AG04449 (cell line): ENCODE measurements around the gene RAD9A.

ENCODE experiments used
- CTCF ChIA-PET: fragments of 350-600 bp; formaldehyde crosslinking; extraction: SDS; loops from one replicate; lab custom pipeline; 2021; ENCODE audit warnings: antibody characterized with exemption; lab: Yijun Ruan, JAX
- POLR2A ChIA-PET: fragments of 400-600, 350-600 bp; formaldehyde crosslinking; extraction: SDS; loops from one replicate; lab custom pipeline; 2020; ENCODE audit warnings: antibody characterized with exemption, inconsistent platforms; lab: Yijun Ruan, JAX
- DNase-seq: peaks from one replicate; pipeline ENCODE4 v3.0.0-alpha.2; 2010; ENCODE audit warnings: low read depth, low spot score
- H3K4me3 ChIP-seq: 2 replicates; pipeline ENCODE4 v1.5.1; 2011; ENCODE audit warnings: low read depth, mild to moderate bottlenecking, control low read depth, low read length
- CTCF ChIP-seq: IDR thresholded peaks from one replicate; pipeline ENCODE4 v1.5.1; 2011; ENCODE audit warnings: mild to moderate bottlenecking, moderate library complexity, low read length, control low read depth, inconsistent platforms; ENCODE audit not compliant: insufficient read depth; ENCODE audit errors: missing control alignments

The RAD9A gene

DNA sequence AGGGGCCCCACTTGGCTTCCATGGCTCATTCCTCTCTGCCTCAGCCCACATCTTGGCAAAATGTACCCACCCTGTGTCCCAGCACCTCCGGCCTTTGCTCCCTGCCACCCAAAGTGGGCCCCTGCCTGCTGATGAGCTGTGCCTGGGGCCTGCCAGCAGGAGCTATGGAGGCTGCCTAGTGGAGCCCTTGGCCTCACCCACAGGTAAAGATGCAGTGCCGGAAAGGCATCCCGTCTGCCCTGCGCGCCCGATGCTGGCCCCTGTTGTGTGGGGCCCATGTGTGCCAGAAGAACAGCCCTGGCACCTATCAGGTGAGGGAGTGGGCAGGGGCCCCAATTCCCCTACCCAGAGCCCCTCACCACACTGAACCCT, 13.4 kb downstream of the RAD9A start:
- ChIA-PET POLR2A (no interaction called here), CTCF (no interaction called here)
- DNase-seq = no peak
- H3K4me3 ChIP-seq = no peak overlapping the region
- TF ChIP-seq CTCF = no peak

DNA sequence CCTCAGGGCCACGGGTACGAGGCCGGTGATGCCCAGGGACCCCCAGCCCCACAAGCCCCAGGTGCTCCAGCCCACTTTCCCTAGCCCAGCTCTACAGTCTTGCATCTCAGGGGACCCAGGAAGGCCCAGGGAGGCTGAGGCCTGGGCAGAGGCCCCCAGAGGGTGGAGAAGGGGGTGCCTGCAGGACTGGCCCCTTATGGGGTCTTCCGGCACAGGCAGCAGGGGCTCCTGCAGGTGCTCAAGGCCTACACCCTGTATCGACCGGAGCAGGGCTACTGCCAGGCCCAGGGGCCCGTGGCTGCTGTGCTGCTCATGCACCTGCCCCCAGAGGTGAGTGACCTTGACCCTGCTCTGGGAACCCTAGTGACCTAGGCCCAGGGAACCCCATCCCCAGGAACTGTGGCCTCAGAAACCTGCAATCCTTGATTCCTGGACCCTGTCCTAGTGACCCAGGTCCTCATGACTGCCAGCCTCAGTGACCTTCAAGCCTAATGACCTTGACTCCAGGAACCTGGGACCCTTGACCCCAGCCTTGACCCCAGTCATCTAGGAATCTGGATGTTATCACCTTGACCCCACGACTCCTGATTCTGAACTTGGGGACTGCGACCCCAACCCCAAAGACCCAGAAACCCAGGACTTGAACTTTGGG, 14.0 kb downstream of the RAD9A start:
- no peak for DNase-seq
- H3K4me3 ChIP-seq = no peak overlapping the region
- no peak for TF ChIP-seq CTCF
- POLR2A ChIA-PET = no interaction called here
- CTCF ChIA-PET = no interaction called here

DNA sequence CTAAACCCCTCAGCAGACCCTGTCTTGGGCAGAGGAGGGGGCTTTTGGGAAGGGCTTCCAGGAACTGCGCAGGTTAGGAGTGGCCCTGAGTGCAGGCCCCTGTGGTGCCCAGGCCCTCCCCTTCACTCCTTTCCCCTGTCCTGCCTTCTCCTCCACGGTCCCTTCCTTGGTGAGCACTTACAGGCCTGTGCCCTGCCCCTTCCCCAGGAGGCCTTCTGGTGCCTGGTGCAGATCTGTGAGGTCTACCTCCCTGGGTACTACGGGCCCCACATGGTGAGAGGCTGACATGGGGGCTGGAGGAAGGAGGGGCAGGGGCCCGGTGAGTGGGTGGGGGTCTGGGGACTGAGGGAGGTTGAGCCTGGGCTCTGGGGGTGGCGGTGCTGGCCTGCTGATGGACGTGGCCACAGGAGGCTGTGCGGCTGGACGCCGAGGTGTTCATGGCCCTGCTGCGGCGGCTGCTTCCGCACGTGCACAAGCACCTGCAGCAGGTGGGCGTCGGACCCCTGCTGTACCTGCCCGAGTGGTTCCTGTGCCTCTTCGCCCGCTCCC, 14.7 kb downstream of the RAD9A start:
- ChIA-PET POLR2A (interaction anchor here (0.5 to 0.7 kb wide), 2 partner anchors 59 to 91 kb away, joined by 3 to 4 read pairs; no protein-coding TSS in a partner anchor), CTCF (no interaction called here)

DNA sequence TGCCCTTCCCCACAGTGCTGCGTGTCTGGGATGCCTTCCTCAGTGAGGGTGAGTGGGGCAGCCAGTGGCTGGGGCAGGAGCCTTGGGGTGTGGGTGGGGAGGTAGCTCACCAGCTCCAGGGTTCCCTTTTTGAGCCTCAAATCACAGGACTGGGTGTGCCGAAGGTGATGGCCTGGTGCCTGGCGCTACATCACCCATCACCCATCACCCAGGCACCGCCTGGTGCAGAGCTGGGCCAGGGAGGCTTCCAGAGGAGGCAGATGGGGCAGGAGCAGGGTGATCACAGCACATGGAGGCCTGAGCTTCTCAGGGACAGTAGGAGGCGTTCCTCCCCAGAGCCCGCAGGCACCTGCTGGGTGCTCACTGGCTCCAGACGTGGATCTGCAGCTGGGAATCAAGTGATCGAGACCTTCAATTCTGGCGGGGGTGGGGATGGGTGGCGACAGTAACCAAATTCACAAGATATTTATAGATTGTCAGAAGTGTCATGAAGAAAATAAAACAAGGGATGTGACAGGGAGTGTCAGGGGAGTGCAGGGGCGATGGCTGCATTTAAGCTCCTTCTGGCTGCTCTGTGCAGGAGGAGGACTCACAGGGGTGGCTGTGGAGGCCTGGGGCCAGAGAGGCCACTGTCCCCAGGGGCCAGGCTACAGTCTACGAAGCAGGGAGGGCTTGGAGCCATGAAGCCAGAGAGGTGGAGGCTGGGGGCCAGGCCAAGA, 15.3 kb downstream of the RAD9A start:
- no peak for TF ChIP-seq CTCF
- ChIA-PET POLR2A (interaction anchor here (0.5 to 0.7 kb wide), 2 partner anchors 59 to 90 kb away, joined by 3 to 4 read pairs; no protein-coding TSS in a partner anchor), CTCF (no interaction called here)
- DNase-seq = no peak
- H3K4me3 ChIP-seq = no peak overlapping the region

More for the DNA sequence above, 14.7 kb downstream of the RAD9A start:
- TF ChIP-seq CTCF = no peak
- no peak for DNase-seq
- H3K4me3 ChIP-seq = no peak overlapping the region

- ChIA-PET CTCF (no interaction called here), POLR2A (no interaction called here)
- TF ChIP-seq CTCF = no peak
- no peak overlapping the region for H3K4me3 ChIP-seq
- DNase-seq = no peak
These were observed 15.9 kb downstream of the RAD9A start for GRCh38 chr11:67407688-67408163.
